OCI-LY7 (cell line): Measurements from ENCODE around the gene WNT11. TPM values are rescaled to one million over a fixed set of nuclear protein-coding genes. Genes with fewer than 3 reads are reported as not detected.

Source experiments
- BruUV-seq: library from RNA; stranded (reverse); fragments of 400-500 nt; replicated peaks from 2 replicates; lab custom pipeline; 2021; lab: Mats Ljungman, UMichigan
- CTCF ChIA-PET: fragments of 300-600 bp; sonication (Branson Sonifier 250); formaldehyde crosslinking; loops from one replicate; lab custom pipeline; 2022; ENCODE audit warnings: antibody characterized with exemption; ENCODE audit not compliant: unreplicated experiment; lab: Charles Lee
- POLR2A ChIA-PET: fragments of 300-600 bp; sonication (Branson Sonifier 250); formaldehyde crosslinking; loops from one replicate; lab custom pipeline; 2022; ENCODE audit warnings: antibody characterized with exemption; lab: Charles Lee
- DNase-seq: peaks from one replicate; pipeline ENCODE4 v3.0.0-alpha.2; 2015; ENCODE audit warnings: low spot score
- H2AFZ ChIP-seq: fragments of 200-600 bp; sonication (generic), shearing (Covaris generic); 2 replicates; pipeline ENCODE4 v1.6.1; 2014; ENCODE audit warnings: mild to moderate bottlenecking, antibody characterized with exemption, low read length, moderate library complexity
- H3K27ac ChIP-seq: fragments of 200-600 bp; sonication (generic); 2 replicates; pipeline ENCODE4 v1.5.1; 2014; ENCODE audit warnings: mixed run types, low read depth, mild to moderate bottlenecking, moderate library complexity, low read length, inconsistent platforms; ENCODE audit not compliant: poor library complexity, severe bottlenecking
- H3K36me3 ChIP-seq: fragments of 200-600 bp; sonication (generic); 2 replicates; pipeline ENCODE4 v1.6.1; 2014; ENCODE audit warnings: mild to moderate bottlenecking, antibody characterized with exemption, low read length, moderate library complexity, mixed read lengths; ENCODE audit not compliant: insufficient read depth
- H3K4me1 ChIP-seq: fragments of 200-600 bp; sonication (generic); 2 replicates; pipeline ENCODE4 v1.5.1; 2014; ENCODE audit warnings: mild to moderate bottlenecking, low read length; ENCODE audit not compliant: insufficient read depth, poor library complexity, severe bottlenecking
- H3K4me2 ChIP-seq: fragments of 200-600 bp; sonication (generic); 2 replicates; pipeline ENCODE4 v1.6.1; 2014; ENCODE audit warnings: mild to moderate bottlenecking, low read length
- H3K4me3 ChIP-seq: fragments of 200-600 bp; sonication (generic); 2 replicates; pipeline ENCODE4 v1.5.1; 2014; ENCODE audit warnings: mild to moderate bottlenecking, low read depth, low read length; ENCODE audit not compliant: poor library complexity, severe bottlenecking
- H3K79me2 ChIP-seq: fragments of 200-600 bp; sonication (generic); 2 replicates; pipeline ENCODE4 v1.6.1; 2016; ENCODE audit warnings: low read depth, mild to moderate bottlenecking, low read length, moderate library complexity, mixed read lengths; ENCODE audit not compliant: insufficient read depth
- H3K9me2 ChIP-seq: fragments of 200-600 bp; sonication (generic); 2 replicates; pipeline ENCODE4 v1.6.1; 2016; ENCODE audit warnings: mild to moderate bottlenecking, low read length, mixed read lengths; ENCODE audit not compliant: insufficient read depth
- H3K9me3 ChIP-seq: fragments of 200-600 bp; sonication (generic); 2 replicates; pipeline ENCODE4 v1.6.1; 2014; ENCODE audit warnings: mild to moderate bottlenecking, mixed run types, low read length, mixed read lengths
- H4K20me1 ChIP-seq: fragments of 200-600 bp; sonication (generic); 2 replicates; pipeline ENCODE4 v1.6.1; 2014; ENCODE audit warnings: mild to moderate bottlenecking, antibody characterized with exemption, low read length, moderate library complexity, mixed read lengths; ENCODE audit not compliant: insufficient read depth
- CTCF ChIP-seq: fragments of 200-600 bp; sonication (generic); conservative IDR thresholded peaks from 2 replicates; pipeline ENCODE4 v1.5.1; 2014; ENCODE audit warnings: mild to moderate bottlenecking, antibody characterized with exemption, low read length, moderate library complexity, mixed read lengths
- EZH2phosphoT487 ChIP-seq: fragments of 200-600 bp; sonication (generic); IDR thresholded peaks from 2 replicates; pipeline ENCODE4 v1.6.1; 2018; ENCODE audit warnings: low read depth, borderline replicate concordance, mild to moderate bottlenecking, mixed run types, antibody characterized with exemption, low read length, moderate library complexity, mixed read lengths
- intact Hi-C: fragments of 100-400 bp; cut with micrococcal nuclease; formaldehyde crosslinking; loops from one replicate; pipeline ENCODE4 v1.10.0; 2022; ENCODE audit not compliant: unreplicated experiment
- total RNA-seq, 2 experiments: library from RNA; depleted of rRNA in 1 of 2; stranded (reverse); fragments of >200 nt in 1 of 2; shearing (Covaris generic) in 1 of 2; gene quantifications; 2 replicates each; pipeline ENCODE4 v1.2.3, GENCODE V29; 2014 to 2022

WNT11 gene
- total RNA-seq, 2 experiments from 2014 or later: not detected

- ChIA-PET POLR2A (no interaction called here), CTCF (no interaction called here)
- no peak for TF ChIP-seq EZH2phosphoT487
- TF ChIP-seq CTCF: no peak
- H3K4me2 ChIP-seq: no peak overlapping the region
- no peak for DNase-seq
- no peaks in the 10 kb centered on the region for H3K79me2 ChIP-seq
- intact Hi-C loops: no loop called here
- H4K20me1 ChIP-seq: no peaks in the 10 kb centered on the region
- H3K9me2 ChIP-seq: no peaks in the 10 kb centered on the region
- no peaks in the 10 kb centered on the region for H3K4me1 ChIP-seq
- no peak overlapping the region for H2AFZ ChIP-seq
- H3K27ac ChIP-seq: no peak overlapping the region
- no peaks in the 10 kb centered on the region for H3K36me3 ChIP-seq
- H3K4me3 ChIP-seq: no peak overlapping the region
- BruUV-seq: no TSS peak
- no peaks in the 10 kb centered on the region for H3K9me3 ChIP-seq
Observed at GRCh38 chr11:76242004-76242779, 35.9 kb upstream of the WNT11 start.

GRCh38 chr11:76241243-76242000, 35.1 kb upstream of the WNT11 start:
- no peak overlapping the region for H3K4me3 ChIP-seq
- intact Hi-C loops: no loop called here
- CTCF ChIA-PET: no interaction called here
- no peak overlapping the region for H3K27ac ChIP-seq
- POLR2A ChIA-PET: no interaction called here
- no TSS peak for BruUV-seq
- H2AFZ ChIP-seq: no peak overlapping the region
- H3K9me2 ChIP-seq: no peaks in the 10 kb centered on the region
- H3K36me3 ChIP-seq: no peaks in the 10 kb centered on the region
- TF ChIP-seq CTCF: no peak
- no peak for TF ChIP-seq EZH2phosphoT487
- H3K4me1 ChIP-seq: no peaks in the 10 kb centered on the region
- H3K79me2 ChIP-seq: no peaks in the 10 kb centered on the region
- DNase-seq: no peak
- no peak overlapping the region for H3K4me2 ChIP-seq
- H4K20me1 ChIP-seq: no peaks in the 10 kb centered on the region
- no peaks in the 10 kb centered on the region for H3K9me3 ChIP-seq
